Right atrium auricular region (tissue), 2 donors: Measurements from ENCODE around the gene CARMIL1. TPM values are rescaled to one million over a fixed set of nuclear protein-coding genes. Genes with fewer than 3 reads are reported as not detected.
A peak's percentile ranks its signal among the peaks of the same experiment; 100 is the strongest.
"Not testable (repeated sequence)": the region's sequence is repeated elsewhere in the genome, so short reads cannot be mapped to it uniquely, and the experiment has no call there.

ENCODE experiments used
- DNase-seq: peaks from one replicate; pipeline ENCODE4 v3.0.0-alpha.2; 2019; ENCODE audit warnings: low spot score
- H3K27ac ChIP-seq, 2 donors: fragments of 200-600 bp; sonication (generic); 1 replicate in 1 of 2; 2 replicates in 1 of 2; pipeline ENCODE4 v1.5.1; 2016 to 2019
- H3K27me3 ChIP-seq, 2 donors: fragments of 200-600 bp; sonication (generic); one replicate each; pipeline versions ENCODE4 v1.5.1 to v1.6.0; 2017 to 2019
- H3K36me3 ChIP-seq: fragments of 200-600 bp; sonication (generic); one replicate; pipeline ENCODE4 v1.5.1; 2016
- H3K4me1 ChIP-seq, 2 donors: fragments of 200-600 bp; sonication (generic); one replicate each; pipeline versions ENCODE4 v1.5.1 to v1.6.0; 2017 to 2019
- H3K4me3 ChIP-seq, 2 donors: fragments of 200-600 bp; sonication (generic); 1 replicate in 1 of 2; 2 replicates in 1 of 2; pipeline ENCODE4 v1.5.1; 2017 to 2019; ENCODE audit warnings: mild to moderate bottlenecking in 1 of 2, moderate library complexity in 1 of 2
- H3K9me3 ChIP-seq, 2 donors: fragments of 200-600 bp; sonication (generic); one replicate each; pipeline ENCODE4 v1.5.1; 2019
- total RNA-seq, 2 donors: library from RNA; depleted of rRNA; stranded (reverse); fragments of >200 nt; gene quantifications; one replicate each; pipeline ENCODE4 v1.1.0, GENCODE V29; 2016
- TF ChIP-seq, protein P1 (sequence below), 2 donors: fragments of 200-600 bp; sonication (generic); IDR thresholded peaks; one replicate each; pipeline ENCODE4 v1.5.1; 2019; ENCODE audit warnings: antibody characterized with exemption in 2 of 2

CARMIL1 gene
- total RNA-seq, 2 donors from 2014 or later = 7.9 to 29.4 TPM

DNA sequence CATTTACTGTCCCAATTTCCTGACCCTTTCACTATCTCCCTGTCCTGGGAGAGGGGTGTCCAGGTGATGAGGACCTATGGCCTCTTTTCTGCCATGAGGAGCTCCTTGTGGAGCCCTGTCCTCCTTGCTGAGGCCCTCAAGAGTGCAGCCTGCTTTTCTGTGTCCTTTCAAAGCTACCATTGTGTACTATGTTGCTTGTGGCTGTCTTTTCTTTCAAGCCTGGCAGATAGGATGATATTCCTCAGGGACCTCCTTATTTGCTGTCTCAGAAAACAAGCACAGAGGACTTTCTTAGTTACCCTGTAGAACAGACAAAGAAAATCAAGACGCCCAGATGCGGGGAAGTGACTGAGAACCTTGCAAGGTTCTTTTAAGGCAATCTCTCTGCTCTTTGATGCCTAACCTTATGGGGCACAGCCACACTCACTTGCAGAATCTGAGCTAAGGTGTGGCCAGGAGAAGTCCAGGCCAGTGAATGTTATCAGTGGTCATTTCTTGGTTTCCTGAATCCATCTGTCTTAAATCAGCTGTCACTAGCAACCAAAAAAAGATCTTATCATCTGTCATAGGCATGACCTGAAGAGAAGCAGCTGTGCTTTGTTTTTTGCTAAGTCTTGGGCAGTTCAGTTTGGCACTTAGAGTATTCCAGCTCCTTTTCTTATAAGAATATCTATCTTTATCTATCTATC lies 17.2 kb downstream of the CARMIL1 start:
- H3K4me1 ChIP-seq = peaks cover 0 to 33% of the 10 kb centered on the region in 2 donors
- TF ChIP-seq, protein P1, sequence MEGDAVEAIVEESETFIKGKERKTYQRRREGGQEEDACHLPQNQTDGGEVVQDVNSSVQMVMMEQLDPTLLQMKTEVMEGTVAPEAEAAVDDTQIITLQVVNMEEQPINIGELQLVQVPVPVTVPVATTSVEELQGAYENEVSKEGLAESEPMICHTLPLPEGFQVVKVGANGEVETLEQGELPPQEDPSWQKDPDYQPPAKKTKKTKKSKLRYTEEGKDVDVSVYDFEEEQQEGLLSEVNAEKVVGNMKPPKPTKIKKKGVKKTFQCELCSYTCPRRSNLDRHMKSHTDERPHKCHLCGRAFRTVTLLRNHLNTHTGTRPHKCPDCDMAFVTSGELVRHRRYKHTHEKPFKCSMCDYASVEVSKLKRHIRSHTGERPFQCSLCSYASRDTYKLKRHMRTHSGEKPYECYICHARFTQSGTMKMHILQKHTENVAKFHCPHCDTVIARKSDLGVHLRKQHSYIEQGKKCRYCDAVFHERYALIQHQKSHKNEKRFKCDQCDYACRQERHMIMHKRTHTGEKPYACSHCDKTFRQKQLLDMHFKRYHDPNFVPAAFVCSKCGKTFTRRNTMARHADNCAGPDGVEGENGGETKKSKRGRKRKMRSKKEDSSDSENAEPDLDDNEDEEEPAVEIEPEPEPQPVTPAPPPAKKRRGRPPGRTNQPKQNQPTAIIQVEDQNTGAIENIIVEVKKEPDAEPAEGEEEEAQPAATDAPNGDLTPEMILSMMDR (IDR thresholded peaks at IDR 0.05) = no peak
- peak overlapping the region; percentile 43 to 81 for H3K27ac ChIP-seq
- no peak for DNase-seq
- H3K27me3 ChIP-seq = no peaks in the 10 kb centered on the region
- H3K4me3 ChIP-seq = no peak overlapping the region
- H3K36me3 ChIP-seq = no peaks in the 10 kb centered on the region
- H3K9me3 ChIP-seq = no peaks in the 10 kb centered on the region

DNA sequence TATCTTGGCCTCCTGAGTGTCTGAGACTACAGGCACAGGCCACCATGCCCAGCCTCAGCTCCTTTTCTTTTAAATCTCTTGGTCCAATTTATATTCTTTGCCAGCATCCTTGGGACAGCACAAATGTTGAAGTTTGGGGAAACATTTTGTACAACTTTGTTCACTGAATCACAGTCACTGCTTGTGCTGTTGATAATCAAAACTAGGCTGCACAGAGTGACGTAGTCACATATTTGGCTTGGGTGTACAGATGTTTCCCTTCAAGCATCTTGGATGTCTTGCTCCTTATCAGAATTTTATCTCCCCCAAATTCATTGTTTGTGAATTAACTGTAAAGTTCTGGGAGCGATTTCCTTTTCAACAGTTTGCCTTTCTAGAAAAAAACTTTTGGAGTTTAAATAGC lies 17.9 kb downstream of the CARMIL1 start:
- H3K27ac ChIP-seq = peak overlapping the region; percentile 43 to 81
- H3K4me1 ChIP-seq = peaks cover 0 to 33% of the 10 kb centered on the region in 2 donors
- no peaks in the 10 kb centered on the region for H3K27me3 ChIP-seq
- H3K36me3 ChIP-seq = no peaks in the 10 kb centered on the region
- DNase-seq = no peak
- TF ChIP-seq, protein P1 (IDR thresholded peaks at IDR 0.05) = no peak
- H3K9me3 ChIP-seq = no peaks in the 10 kb centered on the region
- H3K4me3 ChIP-seq = no peak overlapping the region

DNA sequence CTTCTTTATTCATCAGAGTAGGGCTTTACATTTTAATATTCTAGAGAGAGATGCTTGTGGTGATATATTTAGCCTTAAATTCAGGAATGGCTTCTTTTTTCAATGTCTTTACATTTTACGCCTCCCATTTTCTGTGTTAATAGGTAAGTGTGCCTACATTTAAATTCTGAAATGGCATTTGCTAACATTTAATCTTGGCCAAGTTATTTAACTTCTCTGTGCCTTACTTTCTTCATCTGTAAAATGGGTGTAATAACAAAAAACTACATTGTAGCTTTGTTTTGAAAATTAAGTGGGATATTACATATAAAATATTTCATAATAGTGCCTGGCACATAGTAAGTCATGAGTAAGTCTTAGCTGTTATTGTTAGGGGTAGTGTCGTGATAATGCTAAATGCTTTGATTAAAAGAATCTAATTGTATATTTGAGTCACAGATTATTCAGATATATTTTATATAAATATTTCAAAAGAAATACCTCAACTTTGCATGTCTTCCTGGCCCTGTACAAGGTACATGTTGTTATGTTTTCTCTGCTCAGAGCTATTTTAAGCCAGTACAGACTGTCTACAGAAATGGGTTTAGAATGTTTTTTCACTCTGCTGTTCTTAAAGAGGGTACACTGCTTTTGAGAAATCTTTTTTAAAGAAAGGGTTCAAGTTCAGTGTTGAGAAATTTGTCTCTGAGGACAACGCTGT lies 18.8 kb downstream of the CARMIL1 start:
- Histone ChIP-seq H3K27me3 (no peaks in the 10 kb centered on the region), H3K27ac (peak overlapping the region; percentile 43 to 81), H3K9me3 (no peaks in the 10 kb centered on the region), H3K36me3 (no peaks in the 10 kb centered on the region), H3K4me3 (no peak overlapping the region), H3K4me1 (peaks cover 0 to 41% of the 10 kb centered on the region in 2 donors)
- TF ChIP-seq, protein P1 (IDR thresholded peaks at IDR 0.05) = no peak
- no peak for DNase-seq

DNA sequence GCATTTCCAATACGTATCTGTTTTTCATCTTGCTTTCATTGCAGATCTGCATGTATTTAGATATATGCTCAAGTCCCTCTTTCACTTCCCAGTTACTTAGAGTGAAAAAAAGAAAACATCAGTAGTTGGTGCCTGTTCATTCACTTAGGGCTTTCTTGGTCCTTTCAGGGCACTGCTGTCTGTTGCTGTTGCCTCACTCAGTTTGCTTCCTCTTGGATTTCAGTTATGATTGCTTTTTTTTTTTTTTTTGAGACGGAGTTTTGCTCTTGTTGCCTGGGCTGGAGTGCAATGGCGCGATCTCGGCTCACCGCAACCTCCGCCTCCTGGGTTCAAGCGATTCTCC lies 19.3 kb downstream of the CARMIL1 start:
- not testable (repeated sequence) for H3K9me3 ChIP-seq, H3K27me3 ChIP-seq, DNase-seq, H3K36me3 ChIP-seq, H3K4me3 ChIP-seq
- Histone ChIP-seq H3K27ac (peak overlapping the region in 1 of 2 donors; percentile 81), H3K4me1 (peaks cover 0 to 46% of the 10 kb centered on the region in 2 donors)

DNA sequence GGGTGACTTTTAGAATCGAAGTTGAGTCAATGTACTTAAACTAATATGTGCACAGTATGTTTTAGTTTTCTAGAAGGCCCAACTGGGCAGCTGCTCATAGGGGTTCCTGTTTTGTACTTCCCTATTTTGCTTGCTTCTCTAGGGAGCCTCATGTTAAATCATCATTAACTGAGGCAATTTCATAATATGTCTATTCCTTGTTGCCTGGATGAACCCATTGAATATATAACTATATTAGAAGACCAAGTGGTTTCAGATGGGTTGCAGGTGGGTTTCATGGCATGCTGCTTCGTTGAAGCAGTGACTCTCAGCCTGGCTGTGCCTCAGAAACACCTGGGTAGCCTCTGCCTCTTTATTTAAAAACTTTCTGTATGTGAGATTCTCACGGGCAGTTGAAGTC lies 22.2 kb downstream of the CARMIL1 start:
- H3K4me3 ChIP-seq = no peak overlapping the region
- peak overlapping the region; percentile 2 to 69 for H3K27ac ChIP-seq
- TF ChIP-seq, protein P1 (IDR thresholded peaks at IDR 0.05) = no peak
- no peaks in the 10 kb centered on the region for H3K27me3 ChIP-seq
- no peak for DNase-seq
- H3K9me3 ChIP-seq = no peaks in the 10 kb centered on the region
- peaks cover 0 to 43% of the 10 kb centered on the region in 2 donors for H3K4me1 ChIP-seq
- H3K36me3 ChIP-seq = no peaks in the 10 kb centered on the region

DNA sequence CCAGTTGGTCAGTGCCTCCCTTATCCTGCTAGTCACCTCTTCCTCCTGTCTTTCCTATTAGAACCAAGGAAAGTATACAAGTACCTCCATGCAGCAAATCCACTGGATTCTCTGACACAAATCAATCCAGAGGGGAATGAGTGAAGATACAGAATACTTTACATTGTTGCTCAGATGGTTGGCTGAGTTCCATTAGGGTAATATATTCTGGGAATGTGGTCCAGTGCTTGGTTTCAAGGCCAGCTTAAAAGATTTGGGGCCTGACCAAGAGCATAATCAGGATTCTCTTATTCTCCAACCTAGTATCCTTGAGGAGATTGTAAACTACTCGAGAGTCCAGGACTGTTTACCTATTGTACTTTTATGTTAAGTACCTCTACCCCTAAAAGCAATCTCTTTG lies 23.0 kb downstream of the CARMIL1 start:
- Histone ChIP-seq H3K27me3 (no peaks in the 10 kb centered on the region), H3K4me3 (no peak overlapping the region), H3K36me3 (no peaks in the 10 kb centered on the region), H3K27ac (peak overlapping the region; percentile 2 to 69), H3K9me3 (no peaks in the 10 kb centered on the region), H3K4me1 (peaks cover 0 to 35% of the 10 kb centered on the region in 2 donors)
- no peak for DNase-seq
- TF ChIP-seq, protein P1 (IDR thresholded peaks at IDR 0.05) = no peak
